Trophoblast cell (in vitro differentiated cells and primary cell): ENCODE data around the gene TBC1D5.
"Not testable (repeated sequence)": the region's sequence is repeated elsewhere in the genome, so short reads cannot be mapped to it uniquely, and the experiment has no call there.

Experiments
- DNase-seq, 2 donors: peaks; one replicate each; pipeline ENCODE4 v3.0.0-alpha.2; 2016
- H2AFZ ChIP-seq: 2 replicates; pipeline ENCODE4 v1.6.1; 2013; ENCODE audit warnings: low read length, moderate library complexity, mild to moderate bottlenecking; ENCODE audit not compliant: insufficient read depth, poor library complexity
- H2AK5ac ChIP-seq: 2 replicates; pipeline ENCODE4 v1.6.1; 2013; ENCODE audit warnings: mild to moderate bottlenecking, low read length
- H2BK120ac ChIP-seq: 2 replicates; pipeline ENCODE4 v1.6.1; 2013; ENCODE audit warnings: low read length, mild to moderate bottlenecking, moderate library complexity; ENCODE audit not compliant: insufficient read depth, poor library complexity
- H2BK12ac ChIP-seq: 2 replicates; pipeline ENCODE4 v1.6.1; 2013; ENCODE audit warnings: mild to moderate bottlenecking, low read length, moderate library complexity
- H2BK5ac ChIP-seq: 2 replicates; pipeline ENCODE4 v1.6.1; 2013; ENCODE audit warnings: low read length, low read depth, moderate library complexity, mild to moderate bottlenecking; ENCODE audit not compliant: poor library complexity
- H3K14ac ChIP-seq: 2 replicates; pipeline ENCODE4 v1.6.1; 2013; ENCODE audit warnings: mild to moderate bottlenecking, low read length
- H3K18ac ChIP-seq: 2 replicates; pipeline ENCODE4 v1.6.1; 2013; ENCODE audit warnings: mild to moderate bottlenecking, low read length
- H3K23ac ChIP-seq: 2 replicates; pipeline ENCODE4 v1.6.1; 2013; ENCODE audit warnings: low read length
- H3K27ac ChIP-seq: 2 replicates; pipeline ENCODE4 v1.5.1; 2013; ENCODE audit warnings: low read depth, mild to moderate bottlenecking, inconsistent platforms, low read length, moderate library complexity
- H3K27me3 ChIP-seq: 2 replicates; pipeline ENCODE4 v1.6.1; 2013; ENCODE audit warnings: inconsistent platforms, mild to moderate bottlenecking, low read length, moderate library complexity; ENCODE audit not compliant: insufficient read depth
- H3K36me3 ChIP-seq, 2 experiments: 1 replicate in 1 of 2; 2 replicates in 1 of 2; pipeline ENCODE4 v1.6.1; 2013; ENCODE audit warnings: low read length in 2 of 2, mild to moderate bottlenecking in 2 of 2, moderate library complexity in 1 of 2; ENCODE audit not compliant: insufficient read depth in 2 of 2, control insufficient read depth in 1 of 2
- H3K4ac ChIP-seq: 2 replicates; pipeline ENCODE4 v1.6.1; 2013; ENCODE audit warnings: low read depth, mild to moderate bottlenecking, low read length, moderate library complexity
- H3K4me1 ChIP-seq, 2 experiments: 1 replicate in 1 of 2; 2 replicates in 1 of 2; pipeline ENCODE4 v1.6.1; 2013; ENCODE audit warnings: low read length in 2 of 2, mild to moderate bottlenecking in 2 of 2, moderate library complexity in 1 of 2; ENCODE audit not compliant: insufficient read depth in 2 of 2, control insufficient read depth in 1 of 2
- H3K4me2 ChIP-seq: 2 replicates; pipeline ENCODE4 v1.6.1; 2013; ENCODE audit warnings: inconsistent platforms, mild to moderate bottlenecking, low read length, moderate library complexity
- H3K4me3 ChIP-seq: 2 replicates; pipeline ENCODE4 v1.5.1; 2013; ENCODE audit warnings: mild to moderate bottlenecking, low read depth, low read length, inconsistent platforms
- H3K79me1 ChIP-seq: one replicate; pipeline ENCODE4 v1.6.1; 2013; ENCODE audit warnings: low read length
- H3K79me2 ChIP-seq: 2 replicates; pipeline ENCODE4 v1.6.1; 2013; ENCODE audit warnings: low read length, mild to moderate bottlenecking; ENCODE audit not compliant: control insufficient read depth, insufficient read depth, poor library complexity
- H3K9ac ChIP-seq: 2 replicates; pipeline ENCODE4 v1.6.1; 2013; ENCODE audit warnings: mild to moderate bottlenecking, low read length
- H3K9me3 ChIP-seq: 2 replicates; pipeline ENCODE4 v1.6.1; 2013; ENCODE audit warnings: low read depth, mild to moderate bottlenecking, control low read depth, inconsistent platforms, low read length; ENCODE audit not compliant: insufficient read depth
- H4K12ac ChIP-seq: 2 replicates; pipeline ENCODE4 v1.6.1; 2013; ENCODE audit warnings: low read depth, mild to moderate bottlenecking, low read length, moderate library complexity
- H4K8ac ChIP-seq: 2 replicates; pipeline ENCODE4 v1.6.1; 2013; ENCODE audit warnings: low read depth, mild to moderate bottlenecking, low read length, moderate library complexity
- H4K91ac ChIP-seq: one replicate; pipeline ENCODE4 v1.6.1; 2013; ENCODE audit warnings: low read depth, mild to moderate bottlenecking, low read length, moderate library complexity
- WGBS: extraction: QIAGEN DNeasy Blood & Tissue Kit; methylation state at CpG from one replicate; pipeline ENCODE4 v1.1.7; 2013; ENCODE audit warnings: missing lambda C conversion rate; ENCODE audit not compliant: insufficient read length, insufficient coverage; ENCODE audit errors: extremely low coverage; 5-methylcytosine and 5-hydroxymethylcytosine counted together

TBC1D5 gene

GRCh38 chr3:17649748-17650147 lies 92.7 kb downstream of the TBC1D5 start:
- not testable (repeated sequence) for H3K4me1 ChIP-seq, H3K27me3 ChIP-seq, H3K4me2 ChIP-seq, H3K79me2 ChIP-seq, H3K4me3 ChIP-seq, H3K23ac ChIP-seq, H3K79me1 ChIP-seq, H3K18ac ChIP-seq, H4K91ac ChIP-seq, H3K27ac ChIP-seq, H4K12ac ChIP-seq, H3K9ac ChIP-seq, DNase-seq, H2BK5ac ChIP-seq, H4K8ac ChIP-seq, H3K36me3 ChIP-seq, H2BK12ac ChIP-seq, H2BK120ac ChIP-seq, H3K4ac ChIP-seq, H3K9me3 ChIP-seq, H3K14ac ChIP-seq, H2AK5ac ChIP-seq, H2AFZ ChIP-seq
- no CpG with 5 or more reads among the region's 4 CpGs for WGBS

- H3K14ac ChIP-seq, H3K27ac ChIP-seq, H2BK12ac ChIP-seq, H3K4me1 ChIP-seq, H3K4me2 ChIP-seq, H2AFZ ChIP-seq, H3K27me3 ChIP-seq, H4K12ac ChIP-seq, H3K9me3 ChIP-seq, H2AK5ac ChIP-seq, H3K4ac ChIP-seq, H3K79me1 ChIP-seq, H4K8ac ChIP-seq, H3K23ac ChIP-seq, H3K79me2 ChIP-seq, H2BK5ac ChIP-seq, H3K36me3 ChIP-seq, H4K91ac ChIP-seq, H3K9ac ChIP-seq, H3K4me3 ChIP-seq, DNase-seq, H2BK120ac ChIP-seq, H3K18ac ChIP-seq: not testable (repeated sequence)
- no CpG with 5 or more reads among the region's 8 CpGs for WGBS
These were observed 93.6 kb downstream of the TBC1D5 start for GRCh38 chr3:17648630-17649355.

- Histone ChIP-seq H3K23ac (no peak overlapping the region), H3K18ac (no peak overlapping the region), H2BK5ac (no peak overlapping the region), H2AK5ac (no peak overlapping the region), H3K27ac (no peak overlapping the region), H3K27me3 (no peaks in the 10 kb centered on the region), H3K36me3 (no peaks in the 10 kb centered on the region), H3K4me3 (no peak overlapping the region), H3K4ac (no peak overlapping the region), H2AFZ (no peak overlapping the region), H3K14ac (no peak overlapping the region), H2BK12ac (no peak overlapping the region), H4K12ac (no peak overlapping the region), H3K79me2 (no peaks in the 10 kb centered on the region), H3K79me1 (no peaks in the 10 kb centered on the region), H3K9me3 (no peaks in the 10 kb centered on the region), H4K91ac (no peak overlapping the region), H3K4me2 (no peak overlapping the region), H3K4me1 (no peaks in the 10 kb centered on the region), H3K9ac (no peak overlapping the region), H2BK120ac (no peak overlapping the region), H4K8ac (no peak overlapping the region)
- WGBS = no CpG with 5 or more reads among the region's 4 CpGs
- peak; percentile 56 to 86 for DNase-seq
These were observed 97.2 kb downstream of the TBC1D5 start for GRCh38 chr3:17645074-17645698.

GRCh38 chr3:17643691-17644090 lies 98.7 kb downstream of the TBC1D5 start:
- H4K91ac ChIP-seq = no peak overlapping the region
- no peak overlapping the region for H3K18ac ChIP-seq
- WGBS = no CpG with 5 or more reads among the region's 4 CpGs
- no peak overlapping the region for H3K4ac ChIP-seq
- H3K4me1 ChIP-seq = peaks cover 0 to 2% of the 10 kb centered on the region in 2 experiments
- H2BK120ac ChIP-seq = no peak overlapping the region
- no peaks in the 10 kb centered on the region for H3K79me2 ChIP-seq
- H2BK5ac ChIP-seq = no peak overlapping the region
- DNase-seq = no peak
- no peak overlapping the region for H3K9ac ChIP-seq
- H4K12ac ChIP-seq = no peak overlapping the region
- no peak overlapping the region for H3K4me3 ChIP-seq
- H2BK12ac ChIP-seq = no peak overlapping the region
- H3K36me3 ChIP-seq = no peaks in the 10 kb centered on the region
- H3K9me3 ChIP-seq = no peaks in the 10 kb centered on the region
- no peak overlapping the region for H3K14ac ChIP-seq
- no peak overlapping the region for H3K27ac ChIP-seq
- no peak overlapping the region for H2AFZ ChIP-seq
- H3K27me3 ChIP-seq = no peaks in the 10 kb centered on the region
- no peak overlapping the region for H2AK5ac ChIP-seq
- no peak overlapping the region for H3K23ac ChIP-seq
- no peaks in the 10 kb centered on the region for H3K79me1 ChIP-seq
- H3K4me2 ChIP-seq = no peak overlapping the region
- H4K8ac ChIP-seq = no peak overlapping the region
